GM21786 (cell line): Measurements from ENCODE around the gene PHPT1.
"Not testable (repeated sequence)": the region's sequence is repeated elsewhere in the genome, so short reads cannot be mapped to it uniquely, and the experiment has no call there.

Experiments used
- ATAC-seq: cut with Tn5 transposase; IDR thresholded peaks from one replicate; pipeline ENCODE4 v1.9.1; 2021; ENCODE audit not compliant: unreplicated experiment

PHPT1 gene

GRCh38 chr9:136823136-136824046 lies 25.8 kb upstream of the PHPT1 start:
- no peak for ATAC-seq

GRCh38 chr9:136824496-136825225 lies 24.5 kb upstream of the PHPT1 start:
- no peak for ATAC-seq

- ATAC-seq: no peak
Measured at GRCh38 chr9:136825295-136826187, 23.7 kb upstream of the PHPT1 start.

- no peak for ATAC-seq
Measured at GRCh38 chr9:136826188-136826541, 23.0 kb upstream of the PHPT1 start.

GRCh38 chr9:136826703-136827582 lies 22.3 kb upstream of the PHPT1 start:
- no peak for ATAC-seq

- ATAC-seq: no peak
Measured at GRCh38 chr9:136827794-136828473, 21.3 kb upstream of the PHPT1 start.

GRCh38 chr9:136828474-136829140 lies 20.6 kb upstream of the PHPT1 start:
- no peak for ATAC-seq

- ATAC-seq: no peak
Measured at GRCh38 chr9:136829412-136829811, 19.8 kb upstream of the PHPT1 start.

- ATAC-seq: no peak
Measured at GRCh38 chr9:136829981-136830885, 19.0 kb upstream of the PHPT1 start.

GRCh38 chr9:136831002-136831719 lies 18.0 kb upstream of the PHPT1 start:
- no peak for ATAC-seq

GRCh38 chr9:136831720-136832104 lies 17.5 kb upstream of the PHPT1 start:
- no peak for ATAC-seq

- no peak for ATAC-seq
Measured at GRCh38 chr9:136832581-136832980, 16.6 kb upstream of the PHPT1 start.

- not testable (repeated sequence) for ATAC-seq
Measured at GRCh38 chr9:136833381-136834048, 15.7 kb upstream of the PHPT1 start.

- ATAC-seq: no peak
Measured at GRCh38 chr9:136835162-136835931, 13.9 kb upstream of the PHPT1 start.

- no peak for ATAC-seq
Measured at GRCh38 chr9:136835932-136836904, 13.0 kb upstream of the PHPT1 start.
